Panc1 (cell line): ENCODE results near the gene VSIR. TPM values are rescaled to one million over a fixed set of nuclear protein-coding genes. Genes with fewer than 3 reads are reported as not detected.

Source experiments
- ATAC-seq: fragments of 200-7000 bp; cut with Tn5 transposase; 2 replicates; pipeline ENCODE4 v1.9.1; 2020; ENCODE audit warnings: mild to moderate bottlenecking, moderate library complexity
- BruUV-seq: library from RNA; stranded (reverse); fragments of 400-500 nt; replicated peaks from 2 replicates; lab custom pipeline; 2021; lab: Mats Ljungman, UMichigan
- CTCF ChIA-PET: fragments of 300-600 bp; sonication (Branson Sonifier 250); formaldehyde crosslinking; loops from one replicate; lab custom pipeline; 2022; ENCODE audit warnings: antibody characterized with exemption; lab: Charles Lee
- POLR2A ChIA-PET: fragments of 300-600 bp; sonication (Branson Sonifier 250); formaldehyde crosslinking; loops from one replicate; lab custom pipeline; 2022; ENCODE audit warnings: antibody characterized with exemption; lab: Charles Lee
- DNase-seq: peaks from one replicate; pipeline ENCODE4 v3.0.0-alpha.2; 2010; ENCODE audit warnings: low read depth, low spot score
- H3K27ac ChIP-seq: 2 replicates; pipeline ENCODE4 v1.5.1; 2011; ENCODE audit warnings: mild to moderate bottlenecking, low read length, inconsistent platforms
- H3K27me3 ChIP-seq: fragments of 200-500 bp; sonication (Bioruptor generic); 2 replicates; pipeline ENCODE4 v1.6.0; 2014; ENCODE audit warnings: low read length, inconsistent platforms; ENCODE audit not compliant: control insufficient read depth, insufficient read depth
- H3K36me3 ChIP-seq: fragments of 200-500 bp; sonication (Bioruptor generic); 2 replicates; pipeline ENCODE4 v1.5.1; 2014; ENCODE audit warnings: inconsistent platforms, mild to moderate bottlenecking, low read length, moderate library complexity; ENCODE audit not compliant: control insufficient read depth, insufficient read depth
- H3K4me1 ChIP-seq: 2 replicates; pipeline ENCODE4 v1.5.1; 2011; ENCODE audit warnings: inconsistent platforms, mild to moderate bottlenecking, low read length, moderate library complexity; ENCODE audit not compliant: control insufficient read depth, insufficient read depth
- H3K4me3 ChIP-seq, 2 experiments: 2 replicates each; pipeline ENCODE4 v1.5.1; 2011 to 2012; ENCODE audit warnings: low read depth in 2 of 2, low read length in 2 of 2, mild to moderate bottlenecking in 2 of 2, inconsistent platforms in 1 of 2, moderate library complexity in 1 of 2
- H3K9me3 ChIP-seq: fragments of 200-500 bp; sonication (Bioruptor generic); 2 replicates; pipeline ENCODE4 v1.5.1; 2014; ENCODE audit warnings: low read depth, mild to moderate bottlenecking, inconsistent platforms, low read length, moderate library complexity; ENCODE audit not compliant: control insufficient read depth, insufficient read depth
- POLR2AphosphoS5 ChIP-seq: IDR thresholded peaks from 2 replicates; pipeline ENCODE4 v1.6.1; 2012; ENCODE audit warnings: mild to moderate bottlenecking, low read depth, low read length, moderate library complexity
- SIN3A ChIP-seq: IDR thresholded peaks from 2 replicates; pipeline ENCODE4 v1.6.1; 2012; ENCODE audit warnings: low read depth, mild to moderate bottlenecking, low read length, moderate library complexity, borderline replicate concordance; ENCODE audit not compliant: insufficient read depth
- TCF7L2 ChIP-seq: IDR thresholded peaks from 2 replicates; pipeline ENCODE4 v1.6.1; 2011; ENCODE audit warnings: mild to moderate bottlenecking, low read depth, low read length, inconsistent platforms
- in situ Hi-C: cut with HindIII; loops from 2 replicates; pipeline ENCODE4 v1.10.0; 2016; ENCODE audit warnings: low sequenced_read_pairs, low pct_unique_long_range_greater_than_20kb
- intact Hi-C: fragments of 100-400 bp; cut with micrococcal nuclease; formaldehyde crosslinking; loops from one replicate; pipeline ENCODE4 v1.10.0; 2022; ENCODE audit not compliant: unreplicated experiment
- total RNA-seq: library from RNA; stranded (reverse); gene quantifications from one replicate; pipeline ENCODE4 v1.2.1, GENCODE V29; 2021; ENCODE audit not compliant: unreplicated experiment
- TF ChIP-seq, protein P1 (sequence below): fragments of 450-650 bp; IDR thresholded peaks from 2 replicates; pipeline ENCODE4 v1.5.1; 2017; ENCODE audit warnings: mild to moderate bottlenecking
- TF ChIP-seq, protein P2 (sequence below), 2 experiments: IDR thresholded peaks; 2 replicates each; pipeline ENCODE4 v1.6.1; 2011 to 2012; ENCODE audit warnings: low read depth in 2 of 2, control low read depth in 1 of 2, low read length in 1 of 2, mild to moderate bottlenecking in 1 of 2, moderate library complexity in 1 of 2; ENCODE audit not compliant: insufficient read depth in 1 of 2

Gene VSIR
- total RNA-seq, 1 experiment from 2014 or later = 34.9 TPM

DNA sequence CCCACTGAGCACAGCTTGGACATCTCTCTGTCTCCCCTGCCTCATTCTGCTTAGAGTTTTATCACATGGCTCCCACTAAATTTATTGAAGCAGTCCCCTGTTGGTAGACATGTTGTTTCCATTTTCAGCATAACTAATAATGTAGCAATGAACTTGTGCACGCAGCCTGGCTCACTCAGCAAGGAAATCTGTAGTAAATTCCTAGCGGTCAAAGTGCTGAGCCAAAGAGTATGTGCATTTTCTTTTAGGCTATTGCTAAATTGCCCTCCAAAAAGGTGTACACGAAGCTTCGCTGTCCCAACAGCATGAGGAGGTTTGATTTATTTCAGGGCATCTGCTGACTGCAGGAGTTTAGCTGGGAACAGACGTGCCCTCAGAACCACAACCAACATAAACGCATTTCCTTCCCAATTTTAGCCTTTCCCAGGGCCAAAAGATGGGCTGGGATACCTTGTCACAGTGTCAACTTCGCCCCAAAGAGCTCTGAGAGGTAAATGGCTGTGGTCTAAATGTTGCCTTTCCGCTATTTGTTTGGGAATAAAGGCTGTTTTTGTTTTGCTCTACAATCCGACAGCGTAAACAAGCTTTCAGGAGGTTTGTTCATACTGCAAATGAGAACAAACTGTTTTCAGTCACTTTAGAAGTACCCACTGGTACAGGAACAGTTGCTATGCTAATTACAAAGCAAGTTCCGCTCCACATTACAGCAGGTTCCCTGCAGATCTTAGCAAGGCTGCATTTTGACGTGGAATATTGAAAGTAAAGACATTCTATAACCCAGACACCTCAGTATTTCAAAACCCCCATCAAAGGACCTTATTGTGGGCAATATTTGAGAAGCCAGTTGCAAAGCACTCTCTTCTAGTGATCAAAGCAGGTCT is 16.8 kb downstream of the VSIR start:
- Histone ChIP-seq H3K36me3 (no peaks in the 10 kb centered on the region), H3K27ac (no peak overlapping the region; the same call in 1 of the 2 replicates), H3K9me3 (no peaks in the 10 kb centered on the region), H3K4me1 (0 out of 2 replicates have a peak, but pooled peaks cover 2% of the 10 kb centered on the region), H3K4me3 (no peak overlapping the region), H3K27me3 (no peaks in the 10 kb centered on the region)
- CTCF ChIA-PET = no interaction called here
- DNase-seq = no peak
- TF ChIP-seq POLR2AphosphoS5 (no peak), TCF7L2 (no peak), SIN3A (no peak)
- TF ChIP-seq, protein P1, sequence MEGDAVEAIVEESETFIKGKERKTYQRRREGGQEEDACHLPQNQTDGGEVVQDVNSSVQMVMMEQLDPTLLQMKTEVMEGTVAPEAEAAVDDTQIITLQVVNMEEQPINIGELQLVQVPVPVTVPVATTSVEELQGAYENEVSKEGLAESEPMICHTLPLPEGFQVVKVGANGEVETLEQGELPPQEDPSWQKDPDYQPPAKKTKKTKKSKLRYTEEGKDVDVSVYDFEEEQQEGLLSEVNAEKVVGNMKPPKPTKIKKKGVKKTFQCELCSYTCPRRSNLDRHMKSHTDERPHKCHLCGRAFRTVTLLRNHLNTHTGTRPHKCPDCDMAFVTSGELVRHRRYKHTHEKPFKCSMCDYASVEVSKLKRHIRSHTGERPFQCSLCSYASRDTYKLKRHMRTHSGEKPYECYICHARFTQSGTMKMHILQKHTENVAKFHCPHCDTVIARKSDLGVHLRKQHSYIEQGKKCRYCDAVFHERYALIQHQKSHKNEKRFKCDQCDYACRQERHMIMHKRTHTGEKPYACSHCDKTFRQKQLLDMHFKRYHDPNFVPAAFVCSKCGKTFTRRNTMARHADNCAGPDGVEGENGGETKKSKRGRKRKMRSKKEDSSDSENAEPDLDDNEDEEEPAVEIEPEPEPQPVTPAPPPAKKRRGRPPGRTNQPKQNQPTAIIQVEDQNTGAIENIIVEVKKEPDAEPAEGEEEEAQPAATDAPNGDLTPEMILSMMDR = no peak
- TF ChIP-seq, protein P2, sequence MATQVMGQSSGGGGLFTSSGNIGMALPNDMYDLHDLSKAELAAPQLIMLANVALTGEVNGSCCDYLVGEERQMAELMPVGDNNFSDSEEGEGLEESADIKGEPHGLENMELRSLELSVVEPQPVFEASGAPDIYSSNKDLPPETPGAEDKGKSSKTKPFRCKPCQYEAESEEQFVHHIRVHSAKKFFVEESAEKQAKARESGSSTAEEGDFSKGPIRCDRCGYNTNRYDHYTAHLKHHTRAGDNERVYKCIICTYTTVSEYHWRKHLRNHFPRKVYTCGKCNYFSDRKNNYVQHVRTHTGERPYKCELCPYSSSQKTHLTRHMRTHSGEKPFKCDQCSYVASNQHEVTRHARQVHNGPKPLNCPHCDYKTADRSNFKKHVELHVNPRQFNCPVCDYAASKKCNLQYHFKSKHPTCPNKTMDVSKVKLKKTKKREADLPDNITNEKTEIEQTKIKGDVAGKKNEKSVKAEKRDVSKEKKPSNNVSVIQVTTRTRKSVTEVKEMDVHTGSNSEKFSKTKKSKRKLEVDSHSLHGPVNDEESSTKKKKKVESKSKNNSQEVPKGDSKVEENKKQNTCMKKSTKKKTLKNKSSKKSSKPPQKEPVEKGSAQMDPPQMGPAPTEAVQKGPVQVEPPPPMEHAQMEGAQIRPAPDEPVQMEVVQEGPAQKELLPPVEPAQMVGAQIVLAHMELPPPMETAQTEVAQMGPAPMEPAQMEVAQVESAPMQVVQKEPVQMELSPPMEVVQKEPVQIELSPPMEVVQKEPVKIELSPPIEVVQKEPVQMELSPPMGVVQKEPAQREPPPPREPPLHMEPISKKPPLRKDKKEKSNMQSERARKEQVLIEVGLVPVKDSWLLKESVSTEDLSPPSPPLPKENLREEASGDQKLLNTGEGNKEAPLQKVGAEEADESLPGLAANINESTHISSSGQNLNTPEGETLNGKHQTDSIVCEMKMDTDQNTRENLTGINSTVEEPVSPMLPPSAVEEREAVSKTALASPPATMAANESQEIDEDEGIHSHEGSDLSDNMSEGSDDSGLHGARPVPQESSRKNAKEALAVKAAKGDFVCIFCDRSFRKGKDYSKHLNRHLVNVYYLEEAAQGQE (IDR thresholded peaks at IDR 0.05; ENCODE audit: insufficient read depth in 1 of 2, low read depth in 2 of 2, low read length in 1 of 2) = no peak
- POLR2A ChIA-PET = no interaction called here
- intact Hi-C loops (no loop called here), in situ Hi-C loops (no loop called here)
- BruUV-seq = no TSS peak
- ATAC-seq = no peak

DNA sequence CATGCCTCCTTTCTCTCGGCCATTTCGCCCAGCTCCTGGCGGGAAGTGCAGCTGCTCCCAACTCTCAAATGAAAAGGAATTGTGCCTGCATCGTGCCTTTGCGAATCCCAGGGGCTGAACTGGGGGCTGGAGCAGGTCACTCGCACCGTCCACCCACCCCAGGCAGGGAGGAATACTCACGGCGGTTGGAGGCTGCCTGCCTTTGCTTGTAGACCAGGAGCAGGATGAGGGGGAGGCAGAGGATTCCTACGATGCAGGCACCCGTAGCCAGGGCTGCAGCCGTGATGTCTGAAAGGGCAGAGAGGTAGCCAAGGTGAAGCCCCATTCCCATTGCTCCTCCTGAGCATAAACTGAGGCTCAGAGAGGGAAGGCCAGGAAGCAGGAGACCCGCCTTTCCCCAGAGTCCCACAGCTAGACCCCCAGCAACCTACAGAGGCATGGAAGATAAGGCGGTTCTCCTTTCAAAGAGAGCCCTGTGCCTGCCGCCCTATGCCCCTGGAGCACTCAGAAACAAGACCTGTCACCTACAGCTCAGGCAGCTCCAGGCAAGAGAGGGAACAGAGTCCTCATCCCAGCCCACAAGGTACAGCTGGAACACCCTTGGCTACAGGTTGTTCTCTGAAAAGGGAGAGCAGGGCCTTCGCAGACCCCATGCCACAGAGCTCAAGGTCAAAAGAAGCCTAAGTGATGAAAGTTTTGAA is 18.0 kb downstream of the VSIR start:
- Histone ChIP-seq H3K4me3 (no peak overlapping the region), H3K27me3 (no peaks in the 10 kb centered on the region), H3K4me1 (0 out of 2 replicates have a peak, but pooled peaks cover 2% of the 10 kb centered on the region), H3K27ac (peak overlapping the region; percentile 23), H3K9me3 (no peaks in the 10 kb centered on the region), H3K36me3 (no peaks in the 10 kb centered on the region)
- ChIA-PET POLR2A (interaction anchor here (1.1 kb wide), 1 partner anchor 12 kb away, joined by 3 read pairs; no protein-coding TSS in a partner anchor), CTCF (no interaction called here)
- BruUV-seq = no TSS peak
- no peak for DNase-seq
- in situ Hi-C loops (no loop called here), intact Hi-C loops (no loop called here)
- no peak for ATAC-seq
- TF ChIP-seq TCF7L2 (no peak), POLR2AphosphoS5 (no peak), SIN3A (no peak)
- TF ChIP-seq, protein P2 (IDR thresholded peaks at IDR 0.05; ENCODE audit: insufficient read depth in 1 of 2, low read depth in 2 of 2, low read length in 1 of 2) = no peak
- TF ChIP-seq, protein P1 = no peak
